Prostate gland (tissue), 2 donors: ENCODE measurements around the gene SPATA21. TPM values are rescaled to one million over a fixed set of nuclear protein-coding genes. Genes with fewer than 3 reads are reported as not detected.

Experiments
- DNase-seq: peaks from one replicate; pipeline ENCODE4 v3.0.0-alpha.2; 2019; ENCODE audit warnings: low spot score
- H3K27ac ChIP-seq, 2 donors: fragments of 200-600 bp; sonication (generic); 2 replicates each; pipeline ENCODE4 v1.5.1; 2017 to 2019
- H3K27me3 ChIP-seq: fragments of 200-600 bp; sonication (generic); replicated peaks from 2 replicates; pipeline ENCODE4 v1.5.1; 2019; ENCODE audit not compliant: insufficient read depth
- H3K36me3 ChIP-seq, 2 donors: fragments of 200-600 bp; sonication (generic); 1 replicate in 1 of 2; 2 replicates in 1 of 2; pipeline versions ENCODE4 v1.5.1 to v1.8.1; 2017 to 2019
- H3K4me1 ChIP-seq: fragments of 200-600 bp; sonication (generic); replicated peaks from 2 replicates; pipeline ENCODE4 v1.5.1; 2019
- H3K4me3 ChIP-seq, 2 donors: fragments of 200-600 bp; sonication (generic); 2 replicates each; pipeline ENCODE4 v1.5.1; 2017 to 2019
- H3K9me3 ChIP-seq: fragments of 200-600 bp; sonication (generic); 2 replicates; pipeline ENCODE4 v1.5.1; 2017
- POLR2A ChIP-seq: fragments of 450-650 bp; IDR thresholded peaks from one replicate; pipeline ENCODE4 v1.6.1; 2016; ENCODE audit warnings: antibody characterized with exemption, mild to moderate bottlenecking
- POLR2AphosphoS5 ChIP-seq: sonication (generic); formaldehyde crosslinking; IDR thresholded peaks from one replicate; pipeline ENCODE4 v1.6.1; 2017; ENCODE audit warnings: antibody characterized with exemption
- whole genome bisulfite sequencing: methylation state at CpG from one replicate; pipeline ENCODE4 v1.1.5; 2018; 5-methylcytosine and 5-hydroxymethylcytosine counted together
- intact Hi-C: fragments of 100-400 bp; cut with DNase I; formaldehyde crosslinking; loops from one replicate; pipeline ENCODE4 v1.14.2; 2022
- total RNA-seq, 2 donors: library from RNA; depleted of rRNA; stranded (reverse); fragments of >200 nt; gene quantifications; one replicate each; pipeline ENCODE4 v1.1.0, GENCODE V29; 2016
- TF ChIP-seq, protein P1 (sequence below), 4 experiments: fragments of 200-600 bp in 2 of 4; fragments of 450-650 bp in 2 of 4; sonication (generic) in 2 of 4; IDR thresholded peaks; 1 replicate in 3 of 4; 2 replicates in 1 of 4; pipeline ENCODE4 v1.5.1; 2016 to 2019; ENCODE audit warnings: antibody characterized with exemption in 4 of 4, mild to moderate bottlenecking in 2 of 4, moderate library complexity in 2 of 4

The SPATA21 gene
- total RNA-seq, 2 donors from 2014 or later = not detected

DNA sequence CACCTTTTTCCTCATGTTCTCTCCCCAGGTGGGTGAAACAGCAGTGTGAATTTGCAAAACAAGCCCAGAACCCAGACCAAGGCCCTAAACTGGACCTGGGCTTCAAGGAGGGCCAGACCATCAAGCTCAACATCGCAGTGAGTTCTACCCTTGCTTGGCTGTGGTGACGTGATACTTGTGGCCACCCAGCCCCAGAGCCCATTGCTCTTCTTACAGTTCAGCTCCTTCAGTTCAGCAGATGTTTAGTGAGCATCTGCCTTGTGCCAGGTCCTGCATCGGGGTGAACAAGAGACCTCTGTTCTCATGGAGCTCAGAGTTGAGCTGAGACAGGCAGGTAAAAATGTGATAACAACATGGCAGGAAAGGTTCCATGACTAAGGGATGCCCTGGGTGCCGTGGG, 11.8 kb upstream of the SPATA21 start:
- WGBS = 96% methylated on average over 4 of the region's 4 CpGs
- Histone ChIP-seq H3K4me1 (no peaks in the 10 kb centered on the region), H3K27ac (no peak overlapping the region), H3K9me3 (no peaks in the 10 kb centered on the region), H3K4me3 (no peak overlapping the region), H3K36me3 (peaks cover 11 to 20% of the 10 kb centered on the region in 2 donors), H3K27me3 (no peaks in the 10 kb centered on the region)
- TF ChIP-seq, protein P1, sequence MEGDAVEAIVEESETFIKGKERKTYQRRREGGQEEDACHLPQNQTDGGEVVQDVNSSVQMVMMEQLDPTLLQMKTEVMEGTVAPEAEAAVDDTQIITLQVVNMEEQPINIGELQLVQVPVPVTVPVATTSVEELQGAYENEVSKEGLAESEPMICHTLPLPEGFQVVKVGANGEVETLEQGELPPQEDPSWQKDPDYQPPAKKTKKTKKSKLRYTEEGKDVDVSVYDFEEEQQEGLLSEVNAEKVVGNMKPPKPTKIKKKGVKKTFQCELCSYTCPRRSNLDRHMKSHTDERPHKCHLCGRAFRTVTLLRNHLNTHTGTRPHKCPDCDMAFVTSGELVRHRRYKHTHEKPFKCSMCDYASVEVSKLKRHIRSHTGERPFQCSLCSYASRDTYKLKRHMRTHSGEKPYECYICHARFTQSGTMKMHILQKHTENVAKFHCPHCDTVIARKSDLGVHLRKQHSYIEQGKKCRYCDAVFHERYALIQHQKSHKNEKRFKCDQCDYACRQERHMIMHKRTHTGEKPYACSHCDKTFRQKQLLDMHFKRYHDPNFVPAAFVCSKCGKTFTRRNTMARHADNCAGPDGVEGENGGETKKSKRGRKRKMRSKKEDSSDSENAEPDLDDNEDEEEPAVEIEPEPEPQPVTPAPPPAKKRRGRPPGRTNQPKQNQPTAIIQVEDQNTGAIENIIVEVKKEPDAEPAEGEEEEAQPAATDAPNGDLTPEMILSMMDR (IDR thresholded peaks at IDR 0.05) = no peak
- DNase-seq = no peak
- intact Hi-C loops = no loop called here

DNA sequence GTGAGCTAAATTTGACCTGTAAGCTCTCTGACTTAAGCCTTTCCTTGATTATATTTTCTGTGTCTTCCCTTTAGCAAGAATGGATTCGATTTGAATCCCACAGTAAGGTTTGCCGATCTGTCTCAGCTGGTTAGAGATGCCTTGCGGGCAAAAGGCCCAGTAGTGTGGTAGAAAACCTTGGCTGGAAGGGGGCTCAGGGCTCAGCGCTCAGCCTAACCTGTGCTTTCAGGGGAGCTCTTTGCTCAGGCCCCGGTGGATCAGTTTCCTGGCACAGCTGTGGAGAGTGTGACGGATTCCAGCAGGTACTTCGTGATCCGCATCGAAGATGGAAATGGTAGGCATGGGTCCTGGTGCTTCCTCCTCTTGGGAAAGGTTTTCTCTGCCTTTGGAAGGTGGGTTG, 10.4 kb upstream of the SPATA21 start:
- H3K4me3 ChIP-seq = no peak overlapping the region
- H3K4me1 ChIP-seq = no peaks in the 10 kb centered on the region
- no peaks in the 10 kb centered on the region for H3K27me3 ChIP-seq
- no peak for TF ChIP-seq POLR2AphosphoS5
- TF ChIP-seq, protein P1 (IDR thresholded peaks at IDR 0.05) = no peak
- no peak for TF ChIP-seq POLR2A
- H3K9me3 ChIP-seq = no peaks in the 10 kb centered on the region
- no peak for DNase-seq
- intact Hi-C loops = no loop called here
- peaks cover 12 to 20% of the 10 kb centered on the region in 2 donors for H3K36me3 ChIP-seq
- no peak overlapping the region for H3K27ac ChIP-seq
- 92% methylated on average over 9 of the region's 9 CpGs for WGBS

DNA sequence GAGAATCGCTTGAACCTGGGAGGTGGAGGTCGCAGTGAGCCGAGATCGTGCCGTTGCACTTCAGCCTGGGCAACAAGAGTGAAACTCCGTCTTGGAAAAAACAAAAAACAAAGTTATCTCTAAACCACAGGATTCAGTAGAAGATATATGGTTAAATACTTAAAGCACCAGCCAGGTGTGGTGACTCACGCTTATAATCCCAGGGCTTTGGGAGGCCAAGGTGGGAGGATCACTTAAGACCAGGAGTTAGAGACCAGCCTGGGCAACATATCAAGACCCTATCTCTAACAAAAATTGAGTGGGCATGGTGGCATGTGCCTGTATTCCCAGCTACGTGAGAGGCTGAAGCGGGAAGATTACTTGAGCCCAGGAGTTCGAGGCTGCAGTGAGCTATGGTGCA, 8.9 kb upstream of the SPATA21 start:
- H3K27ac ChIP-seq = no peak overlapping the region
- TF ChIP-seq POLR2A (no peak), POLR2AphosphoS5 (no peak)
- TF ChIP-seq, protein P1 (IDR thresholded peaks at IDR 0.05) = no peak
- peaks cover 9 to 12% of the 10 kb centered on the region in 2 donors for H3K36me3 ChIP-seq
- no peaks in the 10 kb centered on the region for H3K27me3 ChIP-seq
- no peaks in the 10 kb centered on the region for H3K9me3 ChIP-seq
- peaks cover 4% of the 10 kb centered on the region for H3K4me1 ChIP-seq
- intact Hi-C loops = no loop called here
- no peak overlapping the region for H3K4me3 ChIP-seq
- DNase-seq = no peak
- WGBS = 88% methylated on average over 10 of the region's 10 CpGs

DNA sequence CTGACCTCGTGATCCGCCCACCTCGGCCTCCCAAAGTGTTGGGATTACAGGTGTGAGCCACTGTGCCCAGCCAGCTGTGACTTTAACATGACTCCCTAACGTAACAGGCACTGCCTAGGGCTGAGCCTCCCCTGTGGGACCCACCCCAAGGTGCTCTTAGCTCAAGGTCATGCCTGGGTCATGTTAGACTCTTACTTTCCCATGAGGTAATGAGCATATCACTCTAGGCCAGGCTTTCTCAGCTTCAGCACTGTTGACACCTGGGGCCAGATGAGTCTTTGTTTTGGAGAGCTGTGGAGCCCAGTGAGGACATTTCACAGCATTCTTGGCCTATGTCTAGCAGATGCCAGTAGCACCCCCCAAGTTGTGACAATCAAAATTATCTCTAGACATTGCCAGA, 7.8 kb upstream of the SPATA21 start:
- no peak overlapping the region for H3K27ac ChIP-seq
- no peaks in the 10 kb centered on the region for H3K27me3 ChIP-seq
- TF ChIP-seq, protein P1 (IDR thresholded peaks at IDR 0.05) = no peak
- no peak for TF ChIP-seq POLR2AphosphoS5
- TF ChIP-seq POLR2A = no peak
- WGBS = 96% methylated on average over 4 of the region's 4 CpGs
- no peak for DNase-seq
- peaks cover 8 to 12% of the 10 kb centered on the region in 2 donors for H3K36me3 ChIP-seq
- H3K4me1 ChIP-seq = peaks cover 4% of the 10 kb centered on the region
- intact Hi-C loops = no loop called here
- H3K9me3 ChIP-seq = no peaks in the 10 kb centered on the region
- H3K4me3 ChIP-seq = no peak overlapping the region

DNA sequence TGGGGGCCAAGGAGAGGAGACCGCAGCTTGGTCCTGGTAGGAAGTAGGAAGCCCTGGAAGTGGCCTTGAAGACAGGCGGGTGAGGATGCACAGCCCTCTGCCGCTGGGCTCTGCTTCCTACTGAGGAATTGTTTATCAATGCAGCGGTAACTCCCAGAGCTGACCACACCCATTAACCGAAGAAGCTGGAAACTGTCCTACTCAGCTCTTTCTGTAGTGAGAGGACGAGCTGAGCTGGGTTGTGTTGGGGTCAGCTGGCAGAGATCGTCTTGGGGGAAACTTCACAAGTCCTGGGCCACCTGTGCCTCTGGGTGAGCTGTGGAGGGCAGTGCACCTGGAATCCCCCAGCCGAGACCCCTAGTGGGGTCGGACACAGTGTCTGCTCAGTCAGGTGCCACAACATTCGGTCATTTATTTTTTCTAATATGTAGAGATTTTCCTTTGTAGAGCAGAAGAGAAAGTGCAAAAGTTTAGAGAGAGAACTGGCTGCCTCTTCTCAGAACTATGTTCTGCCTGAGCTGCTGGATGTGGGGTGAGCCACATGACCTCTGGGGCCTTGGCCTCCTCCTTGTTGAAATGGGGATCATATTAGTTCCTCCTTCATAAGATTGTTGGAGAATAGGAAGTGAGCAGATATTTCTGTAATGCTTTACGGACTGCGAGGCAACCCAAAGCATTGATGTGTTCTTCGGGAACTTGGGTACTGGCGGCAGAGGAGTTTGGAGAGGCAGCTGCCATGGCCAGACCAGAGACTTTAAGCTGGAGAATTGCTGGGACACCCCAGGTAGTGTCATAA, 6.9 kb upstream of the SPATA21 start:
- Histone ChIP-seq H3K4me3 (no peak overlapping the region), H3K9me3 (no peaks in the 10 kb centered on the region), H3K4me1 (peaks cover 4% of the 10 kb centered on the region), H3K27me3 (no peaks in the 10 kb centered on the region), H3K27ac (no peak overlapping the region), H3K36me3 (peaks cover 7 to 8% of the 10 kb centered on the region in 2 donors)
- DNase-seq = no peak
- 87% methylated on average over 14 of the region's 14 CpGs for WGBS
- intact Hi-C loops = no loop called here
- TF ChIP-seq POLR2AphosphoS5 = no peak
- TF ChIP-seq, protein P1 (IDR thresholded peaks at IDR 0.05) = no peak
- no peak for TF ChIP-seq POLR2A
